ES-I3 (cell line): ENCODE measurements around the gene INPP5F.
A peak's percentile ranks its signal among the peaks of the same experiment; 100 is the strongest.

Source experiments
- H3K36me3 ChIP-seq: 2 replicates; pipeline ENCODE4 v1.6.1; 2013; ENCODE audit warnings: mild to moderate bottlenecking, low read length, control low read depth, moderate library complexity; ENCODE audit not compliant: insufficient read depth
- H3K4me1 ChIP-seq: 2 replicates; pipeline ENCODE4 v1.6.1; 2013; ENCODE audit warnings: mild to moderate bottlenecking, control low read depth, low read length; ENCODE audit not compliant: insufficient read depth
- H3K9ac ChIP-seq: 2 replicates; pipeline ENCODE4 v1.6.1; 2013; ENCODE audit warnings: low read depth, mild to moderate bottlenecking, low read length, moderate library complexity
- H3K9me3 ChIP-seq: 2 replicates; pipeline ENCODE4 v1.6.1; 2013; ENCODE audit warnings: mild to moderate bottlenecking, low read length, moderate library complexity; ENCODE audit not compliant: control insufficient read depth, insufficient read depth

INPP5F gene, protein sequence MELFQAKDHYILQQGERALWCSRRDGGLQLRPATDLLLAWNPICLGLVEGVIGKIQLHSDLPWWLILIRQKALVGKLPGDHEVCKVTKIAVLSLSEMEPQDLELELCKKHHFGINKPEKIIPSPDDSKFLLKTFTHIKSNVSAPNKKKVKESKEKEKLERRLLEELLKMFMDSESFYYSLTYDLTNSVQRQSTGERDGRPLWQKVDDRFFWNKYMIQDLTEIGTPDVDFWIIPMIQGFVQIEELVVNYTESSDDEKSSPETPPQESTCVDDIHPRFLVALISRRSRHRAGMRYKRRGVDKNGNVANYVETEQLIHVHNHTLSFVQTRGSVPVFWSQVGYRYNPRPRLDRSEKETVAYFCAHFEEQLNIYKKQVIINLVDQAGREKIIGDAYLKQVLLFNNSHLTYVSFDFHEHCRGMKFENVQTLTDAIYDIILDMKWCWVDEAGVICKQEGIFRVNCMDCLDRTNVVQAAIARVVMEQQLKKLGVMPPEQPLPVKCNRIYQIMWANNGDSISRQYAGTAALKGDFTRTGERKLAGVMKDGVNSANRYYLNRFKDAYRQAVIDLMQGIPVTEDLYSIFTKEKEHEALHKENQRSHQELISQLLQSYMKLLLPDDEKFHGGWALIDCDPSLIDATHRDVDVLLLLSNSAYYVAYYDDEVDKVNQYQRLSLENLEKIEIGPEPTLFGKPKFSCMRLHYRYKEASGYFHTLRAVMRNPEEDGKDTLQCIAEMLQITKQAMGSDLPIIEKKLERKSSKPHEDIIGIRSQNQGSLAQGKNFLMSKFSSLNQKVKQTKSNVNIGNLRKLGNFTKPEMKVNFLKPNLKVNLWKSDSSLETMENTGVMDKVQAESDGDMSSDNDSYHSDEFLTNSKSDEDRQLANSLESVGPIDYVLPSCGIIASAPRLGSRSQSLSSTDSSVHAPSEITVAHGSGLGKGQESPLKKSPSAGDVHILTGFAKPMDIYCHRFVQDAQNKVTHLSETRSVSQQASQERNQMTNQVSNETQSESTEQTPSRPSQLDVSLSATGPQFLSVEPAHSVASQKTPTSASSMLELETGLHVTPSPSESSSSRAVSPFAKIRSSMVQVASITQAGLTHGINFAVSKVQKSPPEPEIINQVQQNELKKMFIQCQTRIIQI

DNA sequence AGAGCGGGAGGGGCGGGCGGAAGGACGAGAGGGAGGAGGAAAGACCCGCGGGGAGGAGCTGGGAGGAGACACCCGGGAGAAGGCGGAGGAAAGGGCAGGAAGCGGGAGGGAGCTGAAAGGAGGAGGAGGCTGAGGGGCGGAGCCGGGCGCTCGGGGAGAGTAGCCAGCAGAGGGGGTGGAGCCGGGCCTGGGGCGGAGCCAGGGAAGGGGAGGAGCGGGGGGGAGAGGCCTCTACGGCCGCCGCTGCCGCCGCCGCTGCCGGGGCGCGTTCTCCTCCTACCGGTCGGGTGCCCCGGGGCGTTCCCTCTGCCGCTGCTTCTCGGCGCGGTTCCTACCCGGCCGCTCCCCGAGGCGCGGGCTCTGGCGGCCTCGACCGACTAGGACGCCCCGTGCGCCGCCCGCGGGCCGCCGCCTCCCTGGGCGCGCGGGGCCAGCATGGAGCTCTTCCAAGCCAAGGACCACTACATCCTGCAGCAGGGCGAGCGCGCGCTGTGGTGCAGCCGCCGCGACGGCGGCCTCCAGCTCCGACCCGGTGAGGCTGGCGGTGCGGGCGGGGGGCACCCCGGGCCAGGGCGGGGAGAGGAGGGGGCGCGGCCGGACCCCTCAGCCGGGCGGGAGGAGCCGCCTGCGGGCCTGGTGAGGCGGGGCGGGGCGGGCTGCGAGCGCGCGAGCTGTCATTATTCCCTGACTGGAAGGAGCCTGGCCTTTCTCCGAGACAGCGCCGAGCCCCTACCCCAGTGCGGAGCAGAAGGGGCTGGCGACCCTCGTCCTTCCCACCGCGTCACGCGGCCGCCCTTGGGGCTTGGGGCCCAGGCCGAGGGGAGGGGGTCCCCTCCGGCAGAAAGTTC is at the start of gene INPP5F:
Gene INPP5F (plus strand): TSS at position 223 of the 848 bp plus-strand sequence. CDS start 213 bp downstream, at position 436.
- Histone ChIP-seq H3K9me3 (no peaks in the 10 kb centered on the region), H3K9ac (peak within 1 kb of the TSS; percentile 89), H3K4me1 (peaks cover 14% of the 10 kb centered on the region), H3K36me3 (no peaks in the 10 kb centered on the region)

DNA sequence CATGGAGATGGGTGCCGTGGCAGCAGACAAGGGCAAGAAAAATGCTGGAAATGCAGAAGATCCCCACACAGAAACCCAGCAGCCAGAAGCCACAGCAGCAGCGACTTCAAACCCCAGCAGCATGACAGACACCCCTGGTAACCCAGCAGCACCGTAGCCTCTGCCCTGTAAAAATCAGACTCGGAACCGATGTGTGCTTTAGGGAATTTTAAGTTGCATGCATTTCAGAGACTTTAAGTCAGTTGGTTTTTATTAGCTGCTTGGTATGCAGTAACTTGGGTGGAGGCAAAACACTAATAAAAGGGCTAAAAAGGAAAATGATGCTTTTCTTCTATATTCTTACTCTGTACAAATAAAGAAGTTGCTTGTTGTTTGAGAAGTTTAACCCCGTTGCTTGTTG is 48.7 kb upstream of the INPP5F start:
- peaks cover 4% of the 10 kb centered on the region; the same call in 1 of the 2 replicates for H3K4me1 ChIP-seq
- H3K36me3 ChIP-seq: peaks cover 4% of the 10 kb centered on the region
- H3K9ac ChIP-seq: no peak overlapping the region
- H3K9me3 ChIP-seq: peaks cover 3% of the 10 kb centered on the region; the same call in 1 of the 2 replicates

DNA sequence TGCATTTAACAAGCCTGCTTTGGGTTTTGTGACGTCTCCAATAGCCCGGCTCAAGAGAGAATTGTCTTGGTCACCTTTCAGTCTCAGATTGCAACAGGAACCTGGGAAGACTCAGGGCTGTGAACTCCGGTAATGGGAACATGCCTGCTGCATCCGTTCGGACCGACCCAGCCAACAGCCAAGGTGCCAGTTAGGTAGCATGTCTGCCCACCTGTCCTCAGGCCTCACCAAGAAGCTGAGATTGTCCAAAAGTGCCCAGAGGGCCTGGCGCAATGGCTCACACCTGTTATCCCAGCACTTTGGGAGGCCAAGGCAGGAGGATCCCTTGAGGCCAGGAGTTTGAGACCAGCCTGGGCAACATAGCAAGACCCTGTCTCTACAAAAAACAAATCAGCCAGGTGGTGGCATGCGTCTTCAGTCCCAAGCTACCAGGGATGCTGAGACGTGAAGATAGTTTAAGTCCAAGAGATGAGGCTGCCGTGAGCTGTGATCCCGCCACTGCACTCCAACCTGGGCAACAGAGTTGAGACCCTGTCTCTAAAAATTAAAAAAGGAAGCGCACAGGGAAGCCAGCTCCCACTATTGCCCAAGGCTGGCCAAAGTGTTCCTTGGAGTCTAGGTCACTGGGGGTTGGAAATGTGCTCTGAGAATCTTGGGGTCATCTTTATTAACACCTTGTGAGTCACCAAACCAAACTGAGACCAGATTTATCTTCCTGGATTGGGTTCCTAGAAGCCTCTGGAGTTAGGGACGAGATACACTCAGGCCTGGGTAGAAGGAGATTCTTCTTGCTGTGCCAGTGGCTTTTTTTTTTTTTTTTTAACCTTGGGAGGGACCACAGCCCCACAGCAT is 47.7 kb upstream of the INPP5F start:
- peaks cover 3% of the 10 kb centered on the region; the same call in 1 of the 2 replicates for H3K9me3 ChIP-seq
- peaks cover 4% of the 10 kb centered on the region; the same call in 1 of the 2 replicates for H3K4me1 ChIP-seq
- H3K9ac ChIP-seq: no peak overlapping the region
- H3K36me3 ChIP-seq: peaks cover under 1% of the 10 kb centered on the region; the same call in 1 of the 2 replicates

DNA sequence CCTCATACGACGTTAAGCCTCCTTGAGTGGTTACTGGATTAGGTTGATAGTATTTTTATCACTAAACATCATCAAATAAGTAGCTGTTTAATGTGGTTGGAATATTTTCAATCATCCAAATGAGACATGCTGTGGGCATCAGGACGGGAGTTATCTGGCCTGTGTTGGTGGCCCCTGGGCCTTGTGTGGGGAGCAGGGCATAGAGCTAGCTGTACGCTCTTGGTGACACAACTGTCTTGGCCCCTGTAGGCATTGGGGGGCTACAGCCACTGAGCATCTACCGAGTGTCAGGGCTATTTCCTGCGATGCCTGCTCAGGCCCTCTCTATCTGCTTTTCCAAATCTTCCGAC is 46.4 kb upstream of the INPP5F start:
- no peak overlapping the region for H3K9ac ChIP-seq
- peaks cover 3% of the 10 kb centered on the region; the same call in 1 of the 2 replicates for H3K9me3 ChIP-seq
- H3K36me3 ChIP-seq: no peaks in the 10 kb centered on the region
- peaks cover 4% of the 10 kb centered on the region; the same call in 1 of the 2 replicates for H3K4me1 ChIP-seq

DNA sequence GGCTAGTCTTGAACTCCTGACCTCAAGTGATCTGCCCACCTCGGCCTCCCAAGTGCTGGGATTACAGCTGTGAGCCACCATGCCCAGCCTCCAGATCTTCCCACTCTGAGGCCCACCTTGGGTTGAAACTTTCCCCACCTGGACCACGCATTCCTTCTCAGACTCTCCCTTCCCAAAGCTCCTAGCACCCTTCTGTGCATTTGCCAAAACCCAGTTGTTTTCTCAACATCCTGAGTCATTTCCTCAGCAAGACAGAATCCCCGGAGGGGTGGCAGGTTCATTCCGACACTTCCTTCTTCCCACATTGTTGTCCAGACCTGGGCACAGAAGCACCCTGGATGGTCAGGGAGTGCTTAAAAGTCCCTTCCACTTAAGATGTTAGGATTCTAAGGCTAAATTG is 45.8 kb upstream of the INPP5F start:
- Histone ChIP-seq H3K36me3 (no peaks in the 10 kb centered on the region), H3K9ac (no peak overlapping the region), H3K9me3 (peaks cover 3% of the 10 kb centered on the region; the same call in 1 of the 2 replicates), H3K4me1 (peaks cover 4% of the 10 kb centered on the region; the same call in 1 of the 2 replicates)

DNA sequence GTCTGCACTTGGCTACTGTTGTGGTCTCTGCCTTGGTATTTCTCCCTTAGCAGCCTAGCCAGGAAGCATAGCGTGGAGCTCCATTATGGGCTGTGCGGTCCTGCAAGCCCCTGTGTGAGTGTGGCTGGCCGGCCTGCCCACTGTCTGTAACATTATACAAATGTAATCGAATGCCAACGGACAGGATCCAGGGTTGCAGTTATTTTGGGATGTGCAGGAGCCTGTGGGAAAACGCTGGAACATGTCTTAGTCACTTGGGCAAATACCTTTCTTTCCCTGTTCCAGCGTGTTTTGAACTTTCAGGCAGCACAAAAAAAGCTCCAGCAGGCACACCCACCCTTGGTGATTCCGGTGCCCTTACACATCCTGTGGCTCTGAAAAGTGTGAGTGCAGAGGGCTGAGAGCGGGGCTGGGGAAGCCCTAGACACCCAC is 45.2 kb upstream of the INPP5F start:
- Histone ChIP-seq H3K4me1 (no peaks in the 10 kb centered on the region; the same call in 1 of the 2 replicates), H3K36me3 (no peaks in the 10 kb centered on the region), H3K9me3 (peaks cover 3% of the 10 kb centered on the region; the same call in 1 of the 2 replicates), H3K9ac (no peak overlapping the region)

DNA sequence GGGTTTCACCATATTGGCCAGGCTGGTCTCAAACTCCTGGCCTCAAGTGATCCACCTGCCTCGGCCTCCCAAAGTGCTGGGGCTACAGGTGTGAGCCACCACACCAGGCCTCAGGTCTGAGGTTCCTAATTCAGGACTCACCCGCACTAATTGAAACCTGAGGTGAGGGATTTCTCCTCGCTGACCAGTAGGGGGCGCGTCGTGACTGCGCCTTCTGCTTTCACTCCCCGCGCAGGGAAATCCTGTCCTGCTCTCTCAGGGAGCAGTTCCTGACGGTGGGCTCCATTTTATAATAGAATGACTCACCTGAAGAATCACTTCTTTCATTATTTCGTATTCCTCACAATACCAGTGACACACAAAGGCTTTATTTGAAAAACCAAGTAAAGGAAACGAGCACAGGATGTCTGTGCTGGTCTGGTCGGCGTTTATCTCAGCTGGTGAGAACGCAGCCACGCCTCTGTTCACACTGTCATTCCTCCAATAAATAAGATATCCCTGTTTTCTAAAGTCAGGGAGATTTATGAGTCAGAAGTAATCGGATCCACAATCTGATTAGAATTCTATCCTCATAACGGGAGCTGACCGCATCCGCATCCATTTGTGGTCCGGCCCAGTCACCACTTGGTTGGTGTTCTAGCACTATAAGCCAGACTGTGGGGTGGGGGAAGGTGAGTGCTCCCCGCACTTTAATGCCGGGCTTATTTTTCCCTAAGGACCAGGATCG is 39.2 kb upstream of the INPP5F start:
- H3K9me3 ChIP-seq: no peaks in the 10 kb centered on the region; the same call in 1 of the 2 replicates
- peaks cover 13% of the 10 kb centered on the region for H3K4me1 ChIP-seq
- H3K9ac ChIP-seq: peak overlapping the region; percentile 65
- H3K36me3 ChIP-seq: no peaks in the 10 kb centered on the region

DNA sequence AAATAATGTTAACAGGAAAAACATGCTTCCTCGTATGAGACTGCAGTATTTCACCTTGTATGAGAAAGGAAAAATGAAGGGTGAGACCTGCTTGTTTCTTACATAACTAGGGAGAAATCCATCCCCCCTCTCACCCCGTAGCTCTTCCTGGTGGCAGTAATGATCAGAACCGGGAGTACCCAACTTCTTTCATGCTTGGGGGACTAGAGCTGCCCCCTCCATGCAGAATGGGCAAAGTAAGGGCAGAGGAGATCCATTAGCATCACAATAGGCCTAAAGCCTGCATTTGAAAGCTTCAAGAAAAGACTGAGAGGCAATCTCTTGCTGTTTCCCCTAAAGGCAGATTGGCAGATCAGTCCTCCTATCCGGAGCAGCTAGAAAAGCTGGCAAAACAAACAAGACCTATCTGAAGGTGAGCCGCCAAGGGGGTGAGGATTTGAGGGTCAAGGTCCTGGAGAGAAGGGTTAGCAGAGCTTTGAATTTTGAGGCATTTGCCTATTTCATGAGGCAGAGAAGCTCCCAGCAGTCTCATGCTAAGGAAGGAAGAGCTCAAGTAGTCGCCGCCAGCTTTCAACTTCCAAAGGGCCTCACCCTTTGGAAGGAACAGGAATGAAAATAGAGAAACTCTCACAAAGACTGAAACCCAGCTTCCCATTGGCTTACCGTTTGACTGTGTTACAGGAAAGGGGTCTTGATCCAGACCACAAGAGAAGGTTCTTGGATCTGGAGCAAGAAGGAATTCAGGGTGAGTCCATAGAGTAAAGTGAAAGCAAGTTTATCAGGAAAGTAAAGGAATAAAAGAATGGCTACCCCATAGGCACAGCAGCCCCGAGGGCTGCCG is 38.4 kb upstream of the INPP5F start:
- no peaks in the 10 kb centered on the region; the same call in 1 of the 2 replicates for H3K9me3 ChIP-seq
- H3K4me1 ChIP-seq: peaks cover 13% of the 10 kb centered on the region
- peak overlapping the region; percentile 65 for H3K9ac ChIP-seq
- no peaks in the 10 kb centered on the region for H3K36me3 ChIP-seq

DNA sequence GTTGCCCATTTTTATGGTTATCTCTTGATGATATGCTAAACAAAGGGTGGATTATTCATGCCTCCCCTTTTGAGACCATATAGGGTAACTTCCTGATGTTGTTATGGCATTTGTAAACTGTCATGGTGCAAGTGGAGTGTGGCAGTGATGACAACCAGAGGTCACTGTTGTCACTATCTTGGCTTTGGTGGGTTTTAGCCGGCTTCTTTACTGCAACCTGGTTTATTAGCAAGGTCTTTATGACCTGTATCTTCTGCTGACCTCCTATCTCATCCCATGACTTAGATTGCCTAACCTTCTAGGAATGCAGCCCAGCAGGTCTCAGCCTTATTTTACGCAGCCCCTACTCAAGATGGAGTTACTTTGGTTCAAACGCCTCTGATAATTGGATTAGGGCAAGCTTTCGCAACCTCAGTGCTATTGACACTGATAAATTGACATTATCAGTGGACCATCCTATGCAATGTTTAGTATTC is 37.8 kb upstream of the INPP5F start:
- H3K36me3 ChIP-seq: no peaks in the 10 kb centered on the region
- peak overlapping the region; percentile 65 for H3K9ac ChIP-seq
- no peaks in the 10 kb centered on the region for H3K9me3 ChIP-seq
- peaks cover 13% of the 10 kb centered on the region for H3K4me1 ChIP-seq

DNA sequence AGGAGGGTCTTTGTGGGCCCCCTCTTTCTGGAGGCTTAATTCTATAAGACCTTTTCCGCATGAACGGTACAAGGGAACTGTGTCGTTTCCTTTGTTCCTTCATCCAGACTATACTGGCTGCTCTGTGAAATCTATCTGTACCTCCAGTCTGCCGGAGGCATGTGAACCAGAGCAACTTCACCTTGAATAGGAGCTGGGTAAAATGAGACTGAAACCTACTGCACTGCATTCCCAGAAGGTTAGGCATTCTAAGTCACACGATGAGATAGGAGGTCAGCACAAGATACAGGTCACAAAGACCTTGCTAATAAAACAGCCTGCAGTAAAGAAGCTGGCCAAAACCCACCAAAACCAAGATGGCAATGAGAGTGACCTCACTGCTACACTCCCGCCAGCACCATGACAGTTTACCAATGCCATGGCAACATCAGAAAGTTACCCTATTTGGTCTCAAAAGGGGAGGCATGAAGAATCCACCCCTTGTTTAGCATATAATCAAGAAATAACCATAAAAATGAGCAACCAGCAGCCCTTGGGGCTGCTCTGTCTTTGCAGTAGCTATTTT is 36.8 kb upstream of the INPP5F start:
- Histone ChIP-seq H3K36me3 (no peaks in the 10 kb centered on the region), H3K9me3 (no peaks in the 10 kb centered on the region), H3K9ac (no peak overlapping the region)

DNA sequence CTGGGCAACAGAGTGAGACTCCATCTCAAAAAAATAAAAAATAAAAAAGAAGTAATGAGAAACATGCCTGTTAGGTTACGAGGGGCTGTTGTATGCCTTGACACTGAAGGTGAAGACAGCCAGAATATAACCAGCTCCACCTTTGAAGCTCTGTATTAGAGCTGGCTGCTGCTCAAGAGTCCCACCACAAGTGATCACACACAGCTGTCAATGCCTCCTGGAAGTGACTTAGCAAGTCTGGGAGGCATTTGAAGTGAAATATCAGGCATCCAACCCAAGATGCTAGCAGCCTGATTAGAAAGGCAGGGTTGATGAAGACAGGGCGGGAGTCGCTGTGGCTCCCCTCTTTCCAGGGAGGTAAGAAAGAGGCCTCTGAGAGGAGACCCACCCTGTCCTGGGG is 34.1 kb upstream of the INPP5F start:
- no peak overlapping the region for H3K9ac ChIP-seq
- H3K36me3 ChIP-seq: no peaks in the 10 kb centered on the region
- peaks cover 13% of the 10 kb centered on the region for H3K4me1 ChIP-seq
- no peaks in the 10 kb centered on the region; the same call in 1 of the 2 replicates for H3K9me3 ChIP-seq

More for the DNA sequence above, 36.8 kb upstream of the INPP5F start:
- H3K4me1 ChIP-seq: peaks cover 13% of the 10 kb centered on the region
